Neutrophil (primary cell): Measurements from ENCODE around the gene GSK3A.

Experiments
- H3K27ac ChIP-seq: fragments of 200-600 bp; sonication (generic); 2 replicates; pipeline ENCODE4 v1.5.1; 2016; ENCODE audit warnings: mild to moderate bottlenecking, moderate library complexity
- H3K27me3 ChIP-seq: fragments of 200-600 bp; sonication (generic); 2 replicates; pipeline ENCODE4 v1.6.0; 2016; ENCODE audit warnings: mild to moderate bottlenecking
- H3K36me3 ChIP-seq: fragments of 200-600 bp; sonication (generic); 2 replicates; pipeline ENCODE4 v1.5.1; 2017
- H3K4me1 ChIP-seq, 2 experiments: fragments of 200-600 bp in 1 of 2; sonication (generic) in 1 of 2; 1 replicate in 1 of 2; 2 replicates in 1 of 2; pipeline versions ENCODE4 v1.5.1 to v1.6.1; 2013 to 2016; ENCODE audit warnings: low read depth in 1 of 2, low read length in 1 of 2, mild to moderate bottlenecking in 1 of 2, moderate library complexity in 1 of 2; ENCODE audit not compliant: control insufficient read depth in 1 of 2, insufficient read depth in 1 of 2
- H3K4me3 ChIP-seq, 2 experiments: fragments of 200-600 bp in 1 of 2; sonication (generic) in 1 of 2; 1 replicate in 1 of 2; 2 replicates in 1 of 2; pipeline ENCODE4 v1.5.1; 2013 to 2016; ENCODE audit warnings: low read depth in 1 of 2, low read length in 1 of 2, mild to moderate bottlenecking in 1 of 2, moderate library complexity in 1 of 2
- H3K9me3 ChIP-seq: fragments of 200-600 bp; sonication (generic); 2 replicates; pipeline ENCODE4 v1.5.1; 2016
- TF ChIP-seq, protein P1 (sequence below): fragments of 200-600 bp; sonication (generic); IDR thresholded peaks from 2 replicates; pipeline ENCODE4 v1.5.1; 2016; ENCODE audit warnings: antibody characterized with exemption

Gene GSK3A

DNA sequence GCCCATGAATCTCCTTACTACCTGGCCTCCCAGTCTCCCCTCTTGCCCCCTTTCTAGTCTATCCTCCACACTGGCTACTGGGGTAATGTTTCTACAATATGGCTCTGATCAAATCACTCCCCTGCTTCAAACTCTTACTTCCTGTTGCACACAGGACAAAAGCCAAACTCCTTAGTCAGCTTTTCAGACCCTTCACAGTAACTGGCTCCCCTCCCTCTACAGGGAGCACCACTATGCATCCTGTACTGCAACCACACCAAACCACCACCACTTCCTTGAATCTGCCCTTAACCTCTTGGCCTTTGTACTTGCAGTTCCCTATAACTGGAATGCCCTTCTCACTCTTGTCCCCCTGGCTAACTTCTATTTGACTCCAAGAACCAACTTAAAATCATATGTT, 57.1 kb downstream of the GSK3A start:
- TF ChIP-seq, protein P1, sequence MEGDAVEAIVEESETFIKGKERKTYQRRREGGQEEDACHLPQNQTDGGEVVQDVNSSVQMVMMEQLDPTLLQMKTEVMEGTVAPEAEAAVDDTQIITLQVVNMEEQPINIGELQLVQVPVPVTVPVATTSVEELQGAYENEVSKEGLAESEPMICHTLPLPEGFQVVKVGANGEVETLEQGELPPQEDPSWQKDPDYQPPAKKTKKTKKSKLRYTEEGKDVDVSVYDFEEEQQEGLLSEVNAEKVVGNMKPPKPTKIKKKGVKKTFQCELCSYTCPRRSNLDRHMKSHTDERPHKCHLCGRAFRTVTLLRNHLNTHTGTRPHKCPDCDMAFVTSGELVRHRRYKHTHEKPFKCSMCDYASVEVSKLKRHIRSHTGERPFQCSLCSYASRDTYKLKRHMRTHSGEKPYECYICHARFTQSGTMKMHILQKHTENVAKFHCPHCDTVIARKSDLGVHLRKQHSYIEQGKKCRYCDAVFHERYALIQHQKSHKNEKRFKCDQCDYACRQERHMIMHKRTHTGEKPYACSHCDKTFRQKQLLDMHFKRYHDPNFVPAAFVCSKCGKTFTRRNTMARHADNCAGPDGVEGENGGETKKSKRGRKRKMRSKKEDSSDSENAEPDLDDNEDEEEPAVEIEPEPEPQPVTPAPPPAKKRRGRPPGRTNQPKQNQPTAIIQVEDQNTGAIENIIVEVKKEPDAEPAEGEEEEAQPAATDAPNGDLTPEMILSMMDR, result no peak
- H3K36me3 ChIP-seq, result no peaks in the 10 kb centered on the region
- no peaks in the 10 kb centered on the region for H3K9me3 ChIP-seq
- peaks cover 9% of the 10 kb centered on the region for H3K27me3 ChIP-seq
- peaks cover 53 to 55% of the 10 kb centered on the region in 2 experiments for H3K4me1 ChIP-seq
- H3K4me3 ChIP-seq, result peak overlapping the region in 1 of 2 experiments; percentile 45
- H3K27ac ChIP-seq, result peak overlapping the region; percentile 79

DNA sequence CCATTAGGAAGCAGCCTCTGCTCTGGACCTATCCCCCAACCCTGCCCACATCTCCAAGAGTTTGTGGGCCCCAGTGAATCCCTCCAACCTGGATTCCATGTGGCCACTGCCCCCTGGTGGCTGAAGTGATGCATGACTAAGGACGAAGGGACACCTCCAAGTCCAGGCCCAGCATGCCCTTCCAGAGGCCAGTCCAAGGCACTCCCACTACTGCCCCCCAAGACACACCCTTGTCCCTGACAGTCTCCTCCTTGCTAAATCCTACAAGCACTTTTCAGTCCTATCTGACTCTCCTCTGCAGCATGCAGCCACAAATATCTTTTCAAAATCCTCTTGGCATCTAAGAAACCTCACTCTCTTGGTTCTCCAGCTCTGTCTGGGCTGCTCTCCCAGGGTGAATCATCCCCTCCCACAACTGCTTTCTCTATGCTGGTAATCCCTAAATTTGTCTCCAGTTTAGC, 58.0 kb downstream of the GSK3A start:
- peaks cover 53 to 55% of the 10 kb centered on the region in 2 experiments for H3K4me1 ChIP-seq
- peak overlapping the region in 1 of 2 experiments; percentile 45 for H3K4me3 ChIP-seq
- TF ChIP-seq, protein P1, result peak; percentile 90
- peaks cover 18% of the 10 kb centered on the region for H3K27me3 ChIP-seq
- H3K36me3 ChIP-seq, result no peaks in the 10 kb centered on the region
- peak overlapping the region; percentile 79 for H3K27ac ChIP-seq
- H3K9me3 ChIP-seq, result no peaks in the 10 kb centered on the region
